ENCODE results near the gene TMOD3. TPM values are rescaled to one million over a fixed set of nuclear protein-coding genes. Genes with fewer than 3 reads are reported as not detected.

TMOD3 gene
- total and polyA plus RNA-seq, 4 donors: 12.4 to 108 (median 41.1) TPM

DNA sequence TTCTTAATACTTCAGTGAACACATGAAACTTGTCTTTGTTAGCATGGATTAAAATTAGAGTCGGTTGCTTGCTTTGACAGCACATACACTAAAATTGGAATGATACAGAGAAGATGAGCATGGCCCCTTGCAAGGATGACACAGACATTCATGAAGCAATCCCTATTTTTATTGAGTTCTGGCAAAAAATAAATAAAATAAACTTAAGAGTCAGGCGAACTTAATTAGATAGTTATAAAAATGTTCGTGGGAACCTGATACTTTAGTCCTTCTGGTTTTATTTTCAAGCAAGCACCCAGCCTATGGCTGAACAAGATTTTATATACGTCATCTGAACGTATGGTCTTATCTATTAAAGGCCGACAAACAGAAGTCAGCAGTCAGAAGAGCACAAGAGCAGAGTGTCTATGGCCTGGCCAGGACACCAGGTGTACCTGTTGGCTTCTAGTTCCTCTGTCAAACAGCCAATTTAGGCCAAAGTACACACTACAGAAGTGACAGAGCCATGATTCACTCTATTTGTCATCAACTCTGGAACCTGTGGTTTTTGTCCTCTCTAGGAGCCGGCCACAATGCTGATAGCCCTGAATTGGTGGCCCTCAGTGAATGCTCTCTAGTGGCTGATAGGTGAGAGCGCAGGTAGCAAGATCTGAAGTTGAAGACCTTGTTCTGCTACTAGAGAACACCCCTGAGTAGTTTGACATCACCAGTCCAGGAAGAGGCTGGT lies 77.8 kb downstream of the TMOD3 start:
- TF ChIP-seq, protein P1, sequence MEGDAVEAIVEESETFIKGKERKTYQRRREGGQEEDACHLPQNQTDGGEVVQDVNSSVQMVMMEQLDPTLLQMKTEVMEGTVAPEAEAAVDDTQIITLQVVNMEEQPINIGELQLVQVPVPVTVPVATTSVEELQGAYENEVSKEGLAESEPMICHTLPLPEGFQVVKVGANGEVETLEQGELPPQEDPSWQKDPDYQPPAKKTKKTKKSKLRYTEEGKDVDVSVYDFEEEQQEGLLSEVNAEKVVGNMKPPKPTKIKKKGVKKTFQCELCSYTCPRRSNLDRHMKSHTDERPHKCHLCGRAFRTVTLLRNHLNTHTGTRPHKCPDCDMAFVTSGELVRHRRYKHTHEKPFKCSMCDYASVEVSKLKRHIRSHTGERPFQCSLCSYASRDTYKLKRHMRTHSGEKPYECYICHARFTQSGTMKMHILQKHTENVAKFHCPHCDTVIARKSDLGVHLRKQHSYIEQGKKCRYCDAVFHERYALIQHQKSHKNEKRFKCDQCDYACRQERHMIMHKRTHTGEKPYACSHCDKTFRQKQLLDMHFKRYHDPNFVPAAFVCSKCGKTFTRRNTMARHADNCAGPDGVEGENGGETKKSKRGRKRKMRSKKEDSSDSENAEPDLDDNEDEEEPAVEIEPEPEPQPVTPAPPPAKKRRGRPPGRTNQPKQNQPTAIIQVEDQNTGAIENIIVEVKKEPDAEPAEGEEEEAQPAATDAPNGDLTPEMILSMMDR (IDR thresholded peaks at IDR 0.05; ENCODE audit: control extremely low read depth, extremely low read depth): no peak
- Histone ChIP-seq H3K27me3 (ENCODE audit: control insufficient read depth in 3 of 3, insufficient read depth in 3 of 3, low read length in 2 of 3) (no peaks in the 10 kb centered on the region), H3K9ac (ENCODE audit: insufficient read depth in 1 of 2, low read length in 2 of 2) (no peak overlapping the region), H3K9me3 (ENCODE audit: control insufficient read depth in 4 of 4, insufficient read depth in 3 of 4, low read length in 3 of 4) (no peaks in the 10 kb centered on the region), H3K27ac (ENCODE audit: low read depth in 1 of 2, low read length in 1 of 2) (no peak overlapping the region), H3K36me3 (ENCODE audit: control insufficient read depth in 4 of 4, insufficient read depth in 4 of 4, low read length in 4 of 4) (peaks cover 3 to 34% (median 22%) of the 10 kb centered on the region in 4 donors), H3K4me3 (no peak overlapping the region), H3K4me1 (ENCODE audit: control insufficient read depth in 5 of 5, insufficient read depth in 5 of 5, low read length in 5 of 5) (peaks cover 0 to 5% (median 0%) of the 10 kb centered on the region in 5 donors)
- WGBS, 2 donors: 68 to 90% methylated on average over 8 of the region's 8 CpGs
- ATAC-seq (ENCODE audit: insufficient read depth, low FRiP score) (peak; percentile 87), DNase-seq (no peak)

DNA sequence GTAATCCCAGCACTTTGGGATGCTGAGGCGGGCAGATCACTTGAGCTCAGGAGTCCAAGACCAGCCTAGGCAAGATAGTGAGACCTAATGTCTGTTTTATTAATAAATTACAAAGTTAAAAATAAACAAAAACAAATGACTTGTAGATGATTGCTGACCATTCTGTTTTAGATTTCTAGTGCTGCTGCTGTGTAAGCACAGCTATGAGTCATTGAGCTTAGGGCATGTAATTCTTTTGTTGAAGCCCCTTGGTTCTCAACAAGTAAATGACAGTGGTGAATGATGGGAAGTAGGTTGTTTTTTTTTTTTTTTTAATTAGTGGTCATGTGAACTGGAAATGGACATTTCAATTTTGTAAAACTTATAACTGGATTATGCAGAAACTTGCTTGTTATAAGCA lies 78.9 kb downstream of the TMOD3 start:
- WGBS, 2 donors: 97 to 100% methylated on average over 1 of the region's 1 CpG
- Histone ChIP-seq H3K9me3 (ENCODE audit: control insufficient read depth in 4 of 4, insufficient read depth in 3 of 4, low read length in 3 of 4) (no peaks in the 10 kb centered on the region), H3K4me1 (ENCODE audit: control insufficient read depth in 5 of 5, insufficient read depth in 5 of 5, low read length in 5 of 5) (peaks cover 0 to 5% (median 0%) of the 10 kb centered on the region in 5 donors), H3K9ac (ENCODE audit: insufficient read depth in 1 of 2, low read length in 2 of 2) (no peak overlapping the region), H3K27me3 (ENCODE audit: control insufficient read depth in 3 of 3, insufficient read depth in 3 of 3, low read length in 2 of 3) (no peaks in the 10 kb centered on the region), H3K4me3 (no peak overlapping the region), H3K36me3 (ENCODE audit: control insufficient read depth in 4 of 4, insufficient read depth in 4 of 4, low read length in 4 of 4) (peaks cover 6 to 38% (median 26%) of the 10 kb centered on the region in 4 donors), H3K27ac (ENCODE audit: low read depth in 1 of 2, low read length in 1 of 2) (no peak overlapping the region)
- no peak for ATAC-seq (ENCODE audit: insufficient read depth, low FRiP score)
- DNase-seq: no peak
- TF ChIP-seq, protein P1 (IDR thresholded peaks at IDR 0.05; ENCODE audit: control extremely low read depth, extremely low read depth): no peak

DNA sequence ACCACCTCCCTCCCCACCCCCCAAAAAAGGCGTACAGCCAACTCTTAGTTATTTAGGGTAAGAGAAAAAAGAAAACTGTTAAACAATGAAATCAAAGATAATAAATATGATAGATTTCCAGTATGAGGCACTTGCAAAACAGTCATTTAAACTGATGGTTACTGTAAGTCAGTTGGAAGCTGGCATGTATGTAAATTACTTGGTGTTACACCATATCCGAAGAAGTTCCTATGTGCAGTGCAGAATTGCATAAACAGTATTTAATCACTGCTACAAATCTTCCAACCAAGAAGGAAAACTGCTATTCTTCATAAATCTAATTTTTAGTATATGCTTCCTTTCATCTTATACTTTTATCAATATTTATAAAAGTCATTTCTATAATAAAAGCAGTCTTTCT lies 80.1 kb downstream of the TMOD3 start:
- TF ChIP-seq, protein P1 (IDR thresholded peaks at IDR 0.05; ENCODE audit: control extremely low read depth, extremely low read depth): no peak
- no peak overlapping the region for H3K9ac ChIP-seq (ENCODE audit: insufficient read depth in 1 of 2, low read length in 2 of 2)
- no peaks in the 10 kb centered on the region for H3K9me3 ChIP-seq (ENCODE audit: control insufficient read depth in 4 of 4, insufficient read depth in 3 of 4, low read length in 3 of 4)
- ATAC-seq (ENCODE audit: insufficient read depth, low FRiP score) (no peak), DNase-seq (no peak)
- H3K4me3 ChIP-seq: no peak overlapping the region
- no peak overlapping the region for H3K27ac ChIP-seq (ENCODE audit: low read depth in 1 of 2, low read length in 1 of 2)
- WGBS, 2 donors: 56 to 78% methylated on average over 2 of the region's 2 CpGs
- H3K36me3 ChIP-seq (ENCODE audit: control insufficient read depth in 4 of 4, insufficient read depth in 4 of 4, low read length in 4 of 4): peaks cover 8 to 27% (median 20%) of the 10 kb centered on the region in 4 donors
- no peaks in the 10 kb centered on the region for H3K27me3 ChIP-seq (ENCODE audit: control insufficient read depth in 3 of 3, insufficient read depth in 3 of 3, low read length in 2 of 3)
- H3K4me1 ChIP-seq (ENCODE audit: control insufficient read depth in 5 of 5, insufficient read depth in 5 of 5, low read length in 5 of 5): peaks cover 0 to 4% (median 0%) of the 10 kb centered on the region in 5 donors

Measured in lung (tissue), 12 donors.